Stimulated activated CD8-positive, alpha-beta memory T cell treated with anti-CD3 and anti-CD28 coated beads, Interleukin-4, amount 100 ng/mL, for 48 hours (primary cell): ENCODE results near the gene MKS1.
A peak's percentile ranks its signal among the peaks of the same experiment; 100 is the strongest.

Source experiments
- DNase-seq: peaks from one replicate; pipeline ENCODE4 v3.0.0-alpha.2; 2020

The MKS1 gene

GRCh38 chr17:58242171-58242784 is 23.2 kb upstream of the MKS1 start:
- peak; percentile 50 for DNase-seq

GRCh38 chr17:58239987-58240386 is 20.9 kb upstream of the MKS1 start:
- DNase-seq, result no peak

- no peak for DNase-seq
These were observed 19.1 kb upstream of the MKS1 start, which contains the start of gene LPO for GRCh38 chr17:58238147-58238634. Gene LPO, plus strand, starts transcription at chr17:58238584. Its CDS starts 4,396 bp downstream, at chr17:58242980.

- DNase-seq, result no peak
These were observed 17.3 kb upstream of the MKS1 start for GRCh38 chr17:58236394-58236793.

- DNase-seq, result no peak
These were observed 16.8 kb upstream of the MKS1 start for GRCh38 chr17:58235821-58236220.

GRCh38 chr17:58234512-58234911 is 15.5 kb upstream of the MKS1 start:
- DNase-seq, result no peak

GRCh38 chr17:58233543-58233942 is 14.5 kb upstream of the MKS1 start:
- DNase-seq, result no peak

GRCh38 chr17:58232707-58233156 is 13.7 kb upstream of the MKS1 start:
- DNase-seq, result peak; percentile 53

GRCh38 chr17:58231641-58232040 is 12.6 kb upstream of the MKS1 start:
- DNase-seq, result no peak

GRCh38 chr17:58229881-58230280 is 10.8 kb upstream of the MKS1 start:
- no peak for DNase-seq

GRCh38 chr17:58229384-58229783 is 10.3 kb upstream of the MKS1 start:
- no peak for DNase-seq

GRCh38 chr17:58228679-58229078 is 9.6 kb upstream of the MKS1 start:
- DNase-seq, result no peak

GRCh38 chr17:58227733-58228132 is 8.7 kb upstream of the MKS1 start:
- no peak for DNase-seq

- DNase-seq, result no peak
These were observed 5.3 kb upstream of the MKS1 start for GRCh38 chr17:58224315-58224714.

GRCh38 chr17:58219789-58220183 is 731 bp upstream of the MKS1 start:
- DNase-seq, result no peak

- DNase-seq, result no peak
These were observed 1.3 kb downstream of the MKS1 start for GRCh38 chr17:58217766-58218165.

- DNase-seq, result no peak
These were observed 3.4 kb downstream of the MKS1 start for GRCh38 chr17:58215685-58216084.

GRCh38 chr17:58210922-58211321 is 8.1 kb downstream of the MKS1 start:
- no peak for DNase-seq

GRCh38 chr17:58208344-58208743 is 10.7 kb downstream of the MKS1 start:
- no peak for DNase-seq

GRCh38 chr17:58207451-58207850 is 11.6 kb downstream of the MKS1 start:
- no peak for DNase-seq

GRCh38 chr17:58205936-58206335 is 13.1 kb downstream of the MKS1 start:
- no peak for DNase-seq

GRCh38 chr17:58204796-58205195 is 14.3 kb downstream of the MKS1 start:
- DNase-seq, result no peak

- DNase-seq, result no peak
These were observed 16.2 kb downstream of the MKS1 start for GRCh38 chr17:58202859-58203258.

- DNase-seq, result peak; percentile 81
These were observed 18.9 kb downstream of the MKS1 start for GRCh38 chr17:58200024-58200633.

GRCh38 chr17:58196610-58197009 is 22.4 kb downstream of the MKS1 start:
- no peak for DNase-seq
